Effector memory CD4-positive, alpha-beta T cell (primary cell): ENCODE data around the gene IGDCC3.

Experiments
- DNase-seq, 3 donors: peaks; one replicate each; pipeline ENCODE4 v3.0.0-alpha.2; 2020
- H3K27ac ChIP-seq: 2 replicates; pipeline ENCODE4 v1.7.0; 2013; ENCODE audit warnings: mild to moderate bottlenecking, low read length, moderate library complexity; ENCODE audit not compliant: insufficient read depth, poor library complexity, severe bottlenecking
- H3K27me3 ChIP-seq: replicated peaks from 2 replicates; pipeline ENCODE4 v1.7.0; 2013; ENCODE audit warnings: mild to moderate bottlenecking, low read length; ENCODE audit not compliant: insufficient read depth, control insufficient read depth, poor library complexity, severe bottlenecking
- H3K36me3 ChIP-seq: 2 replicates; pipeline ENCODE4 v1.7.0; 2013; ENCODE audit warnings: mild to moderate bottlenecking, low read length, moderate library complexity; ENCODE audit not compliant: control insufficient read depth, insufficient read depth
- H3K4me1 ChIP-seq: 2 replicates; pipeline ENCODE4 v1.7.0; 2013; ENCODE audit warnings: low read length, mild to moderate bottlenecking; ENCODE audit not compliant: control insufficient read depth, insufficient read depth, poor library complexity, severe bottlenecking
- H3K4me3 ChIP-seq: 2 replicates; pipeline ENCODE4 v1.7.0; 2013; ENCODE audit warnings: low read length, low read depth, mild to moderate bottlenecking; ENCODE audit not compliant: insufficient read depth, poor library complexity, severe bottlenecking
- H3K9me3 ChIP-seq: 2 replicates; pipeline ENCODE4 v1.7.0; 2013; ENCODE audit warnings: mild to moderate bottlenecking, low read length, moderate library complexity; ENCODE audit not compliant: control insufficient read depth

The IGDCC3 gene

GRCh38 chr15:65336493-65337435 is 41.0 kb downstream of the IGDCC3 start:
- Histone ChIP-seq H3K27me3 (no peaks in the 10 kb centered on the region), H3K9me3 (no peaks in the 10 kb centered on the region), H3K27ac (no peak overlapping the region), H3K4me1 (no peaks in the 10 kb centered on the region), H3K4me3 (no peak overlapping the region), H3K36me3 (no peaks in the 10 kb centered on the region)
- no peak for DNase-seq

GRCh38 chr15:65335278-65336055 is 42.3 kb downstream of the IGDCC3 start:
- H3K4me3 ChIP-seq = no peak overlapping the region
- DNase-seq = no peak
- no peak overlapping the region for H3K27ac ChIP-seq
- H3K9me3 ChIP-seq = no peaks in the 10 kb centered on the region
- H3K27me3 ChIP-seq = no peaks in the 10 kb centered on the region
- H3K4me1 ChIP-seq = no peaks in the 10 kb centered on the region
- H3K36me3 ChIP-seq = no peaks in the 10 kb centered on the region

GRCh38 chr15:65334586-65335231 is 43.1 kb downstream of the IGDCC3 start:
- Histone ChIP-seq H3K4me1 (no peaks in the 10 kb centered on the region), H3K27ac (no peak overlapping the region), H3K27me3 (no peaks in the 10 kb centered on the region), H3K36me3 (no peaks in the 10 kb centered on the region), H3K9me3 (no peaks in the 10 kb centered on the region), H3K4me3 (no peak overlapping the region)
- DNase-seq = no peak

GRCh38 chr15:65333856-65334255 is 43.9 kb downstream of the IGDCC3 start:
- no peaks in the 10 kb centered on the region for H3K27me3 ChIP-seq

GRCh38 chr15:65333148-65333820 is 44.5 kb downstream of the IGDCC3 start:
- no peaks in the 10 kb centered on the region for H3K4me1 ChIP-seq
- no peaks in the 10 kb centered on the region for H3K27me3 ChIP-seq
- H3K4me3 ChIP-seq = no peak overlapping the region
- no peaks in the 10 kb centered on the region for H3K9me3 ChIP-seq
- H3K36me3 ChIP-seq = no peaks in the 10 kb centered on the region
- H3K27ac ChIP-seq = no peak overlapping the region
- DNase-seq = no peak

More at GRCh38 chr15:65333856-65334255, 43.9 kb downstream of the IGDCC3 start:
- no peaks in the 10 kb centered on the region for H3K36me3 ChIP-seq
- H3K4me1 ChIP-seq = no peaks in the 10 kb centered on the region
- DNase-seq = no peak
- no peak overlapping the region for H3K4me3 ChIP-seq
- no peaks in the 10 kb centered on the region for H3K9me3 ChIP-seq
- H3K27ac ChIP-seq = no peak overlapping the region

GRCh38 chr15:65332391-65333147 is 45.2 kb downstream of the IGDCC3 start:
- Histone ChIP-seq H3K9me3 (no peaks in the 10 kb centered on the region), H3K27ac (no peak overlapping the region), H3K27me3 (no peaks in the 10 kb centered on the region), H3K4me1 (no peaks in the 10 kb centered on the region), H3K4me3 (no peak overlapping the region), H3K36me3 (no peaks in the 10 kb centered on the region)
- DNase-seq = no peak

- Histone ChIP-seq H3K27me3 (no peaks in the 10 kb centered on the region), H3K4me1 (no peaks in the 10 kb centered on the region), H3K9me3 (no peaks in the 10 kb centered on the region), H3K27ac (no peak overlapping the region), H3K36me3 (no peaks in the 10 kb centered on the region), H3K4me3 (no peak overlapping the region)
- no peak for DNase-seq
Observed at GRCh38 chr15:65331811-65332210, 46.0 kb downstream of the IGDCC3 start.

- no peak for DNase-seq
- Histone ChIP-seq H3K27me3 (no peaks in the 10 kb centered on the region), H3K36me3 (no peaks in the 10 kb centered on the region), H3K4me1 (no peaks in the 10 kb centered on the region), H3K4me3 (no peak overlapping the region), H3K9me3 (no peaks in the 10 kb centered on the region), H3K27ac (no peak overlapping the region)
Observed at GRCh38 chr15:65330934-65331645, 46.7 kb downstream of the IGDCC3 start.
